Ectodermal cell (in vitro differentiated cells): ENCODE data around the gene FGF14.

Source experiments
- H3K27ac ChIP-seq: 2 replicates; pipeline ENCODE4 v1.7.0; 2013; ENCODE audit warnings: mild to moderate bottlenecking, low read depth, low read length; ENCODE audit not compliant: insufficient read depth, poor library complexity, severe bottlenecking
- H3K27me3 ChIP-seq: 2 replicates; pipeline ENCODE4 v1.7.0; 2013; ENCODE audit warnings: mild to moderate bottlenecking, low read length; ENCODE audit not compliant: insufficient read depth, control insufficient read depth, poor library complexity, severe bottlenecking
- H3K36me3 ChIP-seq: one replicate; pipeline ENCODE4 v1.7.0; 2013; ENCODE audit warnings: low read length; ENCODE audit not compliant: control insufficient read depth, insufficient read depth
- H3K4me1 ChIP-seq: one replicate; pipeline ENCODE4 v1.7.0; 2013; ENCODE audit warnings: low read length; ENCODE audit not compliant: control insufficient read depth, insufficient read depth
- H3K4me3 ChIP-seq: 2 replicates; pipeline ENCODE4 v1.7.0; 2013; ENCODE audit warnings: low read depth, low read length, control low read depth; ENCODE audit not compliant: insufficient read depth
- H3K9me3 ChIP-seq: 2 replicates; pipeline ENCODE4 v1.7.0; 2013; ENCODE audit warnings: mild to moderate bottlenecking, low read length, moderate library complexity; ENCODE audit not compliant: control insufficient read depth
- WGBS, 2 experiments: methylation state at CpG; one replicate each; pipeline ENCODE4 v1.1.7; 2013; ENCODE audit warnings: missing lambda C conversion rate in 2 of 2; 5-methylcytosine and 5-hydroxymethylcytosine counted together

Gene FGF14

DNA sequence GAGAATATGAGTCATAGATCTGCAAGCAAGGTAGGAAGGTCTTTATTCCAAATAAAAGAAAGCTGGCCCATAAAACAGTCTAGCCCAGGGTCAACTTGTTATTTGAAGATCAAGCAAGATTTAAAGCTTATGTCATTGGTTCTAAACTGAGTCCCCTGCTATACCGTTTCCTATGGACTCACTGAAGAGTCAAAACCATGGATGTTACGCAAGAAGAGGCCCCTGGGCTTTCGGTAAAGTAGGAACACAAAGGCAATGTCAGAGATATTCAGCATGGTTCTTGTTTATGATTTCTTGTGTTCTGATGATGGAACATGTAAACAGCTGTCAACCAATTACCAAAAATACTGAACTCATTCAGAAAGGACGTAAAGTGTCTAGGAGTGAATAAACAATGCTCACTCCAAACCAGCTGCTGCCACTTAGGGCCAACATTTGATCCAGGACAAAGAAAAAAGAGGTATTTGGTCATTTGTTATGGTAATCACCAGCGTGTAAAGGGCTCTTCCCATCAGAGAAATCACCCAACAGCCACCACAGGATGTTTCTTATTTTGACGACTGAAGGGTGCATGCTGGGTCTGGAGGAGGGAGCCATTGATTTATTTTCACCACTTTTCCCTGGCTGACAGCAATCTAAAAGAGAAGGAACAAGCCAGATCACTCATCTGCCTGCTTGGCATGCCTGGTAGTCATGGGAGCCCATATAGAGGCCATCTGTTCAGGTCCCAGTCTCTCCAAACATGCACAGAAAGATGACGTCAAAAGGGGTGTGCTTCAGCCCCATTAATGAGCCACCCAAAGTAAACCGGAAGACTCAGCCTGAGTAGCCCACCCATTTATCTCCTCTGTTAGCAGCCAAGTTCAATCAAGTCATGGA is 68.3 kb downstream of the FGF14 start:
- no peak overlapping the region for H3K27ac ChIP-seq
- H3K36me3 ChIP-seq = no peaks in the 10 kb centered on the region
- 63 to 68% methylated on average over 7 to 8 of the region's 8 CpGs for WGBS, 2 experiments

DNA sequence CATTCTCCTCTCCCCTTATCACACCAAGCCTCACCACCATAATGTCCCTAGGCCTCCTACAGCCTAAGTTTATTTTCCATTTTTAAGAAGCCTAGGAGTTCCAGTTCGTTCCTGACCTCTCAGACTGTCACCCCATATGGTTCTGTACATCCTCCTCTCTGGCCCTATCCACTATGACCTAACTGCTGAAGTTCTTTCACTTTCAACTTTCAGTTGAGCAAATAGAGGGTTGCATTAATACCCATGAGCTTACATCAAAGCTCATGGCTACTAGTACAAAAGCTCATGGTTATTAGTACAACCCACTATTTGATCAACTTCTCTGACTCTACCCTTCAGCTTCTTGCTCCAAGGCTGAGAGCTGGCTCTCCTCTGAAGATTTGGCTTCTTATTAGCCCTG is 72.9 kb downstream of the FGF14 start:
- no peaks in the 10 kb centered on the region for H3K9me3 ChIP-seq
- H3K36me3 ChIP-seq = no peaks in the 10 kb centered on the region
- no peaks in the 10 kb centered on the region for H3K4me1 ChIP-seq
- H3K4me3 ChIP-seq = no peak overlapping the region
- no peak overlapping the region for H3K27ac ChIP-seq
- WGBS, 2 experiments = 83 to 90% methylated on average over 1 of the region's 1 CpG
- H3K27me3 ChIP-seq = no peaks in the 10 kb centered on the region

More for the DNA sequence above, 68.3 kb downstream of the FGF14 start:
- no peaks in the 10 kb centered on the region for H3K27me3 ChIP-seq
- H3K4me3 ChIP-seq = no peak overlapping the region
- no peaks in the 10 kb centered on the region for H3K4me1 ChIP-seq
- H3K9me3 ChIP-seq = no peaks in the 10 kb centered on the region

DNA sequence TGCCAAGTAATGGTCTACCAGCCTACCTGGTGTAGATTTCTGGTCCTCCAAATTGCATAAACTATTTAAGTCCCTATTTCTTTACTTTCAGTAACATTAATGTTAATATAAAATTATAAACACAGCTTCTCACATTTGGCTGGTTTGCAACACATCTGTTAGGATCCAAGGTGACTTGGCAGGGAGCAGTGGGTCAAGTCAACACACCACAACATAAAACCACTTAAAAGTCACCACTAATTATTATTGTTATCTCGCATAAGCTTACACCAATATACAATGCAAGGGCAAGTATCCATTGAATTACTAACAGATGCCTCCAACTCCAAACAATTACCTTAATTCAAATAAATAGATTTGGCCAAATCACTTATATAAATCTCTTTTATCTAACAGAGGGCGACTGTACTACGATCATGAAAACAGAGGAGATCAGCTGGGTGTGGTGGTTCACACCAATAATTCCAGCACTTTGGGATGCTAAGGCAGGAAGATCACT is 74.7 kb downstream of the FGF14 start:
- Histone ChIP-seq H3K36me3 (no peaks in the 10 kb centered on the region), H3K4me3 (no peak overlapping the region), H3K27me3 (no peaks in the 10 kb centered on the region), H3K9me3 (no peaks in the 10 kb centered on the region), H3K27ac (no peak overlapping the region), H3K4me1 (no peaks in the 10 kb centered on the region)
- 87 to 92% methylated on average over 3 of the region's 3 CpGs for WGBS, 2 experiments

DNA sequence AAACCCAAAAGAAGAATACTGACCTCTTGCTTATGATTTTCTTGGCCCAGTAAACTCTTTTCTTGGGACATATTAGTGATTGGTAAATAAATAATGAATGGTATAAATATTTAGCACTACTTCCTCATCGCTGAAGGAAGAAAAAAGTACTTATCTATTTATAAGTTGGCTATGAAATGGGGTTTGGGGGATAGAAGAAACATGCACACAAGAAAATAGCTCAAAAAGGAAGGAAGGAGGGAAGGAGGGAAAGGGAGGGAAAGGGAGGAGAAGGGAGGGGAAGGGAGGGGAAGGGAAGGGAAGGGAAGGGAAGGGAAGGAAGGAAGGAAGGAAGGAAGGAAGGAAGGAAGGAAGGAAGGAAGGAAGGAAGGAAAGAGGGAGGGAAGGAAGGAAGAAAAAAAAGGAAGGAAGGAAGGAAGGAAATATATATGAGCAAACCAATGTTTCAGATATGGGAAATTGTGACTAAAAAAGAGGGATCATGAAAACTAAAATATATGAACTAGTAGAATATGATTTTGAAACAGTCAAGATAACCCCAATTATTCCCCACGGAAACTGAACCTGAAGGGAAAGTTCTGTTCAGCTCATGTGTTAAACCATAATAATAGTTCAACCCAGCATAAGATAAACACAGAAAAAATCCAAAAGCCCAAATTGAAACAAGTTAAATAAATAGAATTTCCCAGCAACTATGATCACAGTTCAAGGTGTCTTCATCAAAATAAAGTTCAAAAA is 75.3 kb downstream of the FGF14 start:
- Histone ChIP-seq H3K27me3 (no peaks in the 10 kb centered on the region), H3K9me3 (no peaks in the 10 kb centered on the region), H3K4me1 (no peaks in the 10 kb centered on the region), H3K36me3 (no peaks in the 10 kb centered on the region), H3K27ac (no peak overlapping the region), H3K4me3 (no peak overlapping the region)
- 97 to 100% methylated on average over 1 to 2 of the region's 2 CpGs for WGBS, 2 experiments

DNA sequence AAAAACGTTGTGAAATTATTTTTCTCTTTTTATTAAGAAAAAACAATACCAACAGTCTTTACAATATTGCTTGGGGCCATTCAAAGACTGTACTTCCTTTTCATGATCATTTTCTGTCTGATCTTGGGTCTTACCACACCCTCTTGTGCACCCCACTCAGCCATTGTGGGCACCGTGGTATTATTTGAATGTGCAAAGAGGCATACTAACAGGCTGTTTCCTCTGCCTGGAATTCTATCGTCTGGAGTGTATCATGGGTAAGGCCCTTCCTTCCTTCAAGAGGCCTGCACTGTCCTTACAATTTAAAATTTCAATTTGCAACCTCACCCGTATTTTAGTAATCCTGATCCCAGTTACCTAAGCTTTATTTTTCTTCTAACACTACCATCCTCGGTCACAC is 76.5 kb downstream of the FGF14 start:
- Histone ChIP-seq H3K36me3 (no peaks in the 10 kb centered on the region), H3K4me1 (no peaks in the 10 kb centered on the region), H3K4me3 (no peak overlapping the region), H3K27ac (no peak overlapping the region), H3K9me3 (no peaks in the 10 kb centered on the region), H3K27me3 (no peaks in the 10 kb centered on the region)
- WGBS, 2 experiments = 89 to 96% methylated on average over 4 of the region's 5 CpGs

DNA sequence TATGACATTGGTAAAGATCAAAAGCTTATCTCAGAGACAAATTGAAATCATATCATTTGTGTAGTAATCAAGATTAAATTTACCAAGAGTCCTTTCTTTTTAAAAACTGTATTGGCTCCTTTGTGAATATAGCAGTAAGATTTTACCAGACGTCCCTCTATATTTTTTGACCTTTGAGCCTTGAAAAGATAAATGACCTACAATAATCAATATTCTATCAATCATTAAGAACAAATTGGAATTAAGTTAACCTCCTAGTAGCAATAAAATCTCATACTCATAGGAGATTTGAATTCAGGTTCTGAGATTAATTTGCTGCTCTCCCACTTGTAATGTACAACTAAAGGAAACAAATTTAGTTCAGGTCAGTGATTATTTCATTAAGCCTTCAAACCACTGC is 78.3 kb downstream of the FGF14 start:
- Histone ChIP-seq H3K36me3 (no peaks in the 10 kb centered on the region), H3K27ac (no peak overlapping the region), H3K4me1 (no peaks in the 10 kb centered on the region), H3K4me3 (no peak overlapping the region), H3K27me3 (no peaks in the 10 kb centered on the region), H3K9me3 (no peaks in the 10 kb centered on the region)
- WGBS, 2 experiments = 72% methylated on average over 1 of the region's 1 CpG; no CpG with 5 or more reads in 1 of the 2 experiments

DNA sequence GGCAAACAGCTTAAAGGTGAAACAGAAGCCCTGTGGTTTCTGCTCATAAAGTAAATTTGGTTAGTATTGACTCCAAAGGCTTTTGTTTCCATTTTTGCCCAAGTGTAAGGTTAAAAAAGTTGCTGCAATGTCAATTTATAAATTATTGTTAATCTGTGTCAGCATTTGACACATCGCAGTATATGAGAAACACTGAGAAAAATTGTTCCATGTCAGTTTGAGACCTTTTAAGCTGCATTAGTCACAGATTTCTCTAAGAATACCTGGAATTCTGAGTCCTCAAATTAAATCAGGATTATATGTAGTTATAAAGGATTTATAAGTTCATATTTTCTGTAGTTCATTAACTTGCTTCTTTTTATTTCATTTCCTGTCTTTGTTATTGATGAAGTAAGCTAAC is 78.8 kb downstream of the FGF14 start:
- WGBS, 2 experiments = 91 to 100% methylated on average over 1 of the region's 1 CpG
- no peak overlapping the region for H3K27ac ChIP-seq
- H3K4me1 ChIP-seq = no peaks in the 10 kb centered on the region

DNA sequence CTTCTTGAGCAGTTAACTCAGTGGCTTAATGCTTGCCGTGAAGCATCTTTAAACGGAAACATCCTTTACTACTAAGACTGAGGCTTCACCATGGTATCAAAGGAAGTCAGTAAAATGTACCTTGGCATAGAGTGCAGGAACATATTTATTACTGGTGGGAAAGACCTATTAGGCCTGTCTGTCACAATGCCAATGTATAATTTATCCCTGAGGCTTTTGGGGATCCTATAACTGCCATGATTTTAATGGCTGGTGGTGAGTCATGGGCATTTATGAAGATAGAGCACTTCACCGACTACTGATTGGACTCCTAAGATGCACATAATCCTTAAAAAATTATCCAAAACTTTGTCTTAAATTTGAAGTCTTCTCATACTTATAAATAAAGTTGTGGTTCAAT is 79.6 kb downstream of the FGF14 start:
- no peak overlapping the region for H3K27ac ChIP-seq

More for the DNA sequence above, 78.8 kb downstream of the FGF14 start:
- Histone ChIP-seq H3K36me3 (no peaks in the 10 kb centered on the region), H3K27me3 (no peaks in the 10 kb centered on the region), H3K4me3 (no peak overlapping the region), H3K9me3 (no peaks in the 10 kb centered on the region)

DNA sequence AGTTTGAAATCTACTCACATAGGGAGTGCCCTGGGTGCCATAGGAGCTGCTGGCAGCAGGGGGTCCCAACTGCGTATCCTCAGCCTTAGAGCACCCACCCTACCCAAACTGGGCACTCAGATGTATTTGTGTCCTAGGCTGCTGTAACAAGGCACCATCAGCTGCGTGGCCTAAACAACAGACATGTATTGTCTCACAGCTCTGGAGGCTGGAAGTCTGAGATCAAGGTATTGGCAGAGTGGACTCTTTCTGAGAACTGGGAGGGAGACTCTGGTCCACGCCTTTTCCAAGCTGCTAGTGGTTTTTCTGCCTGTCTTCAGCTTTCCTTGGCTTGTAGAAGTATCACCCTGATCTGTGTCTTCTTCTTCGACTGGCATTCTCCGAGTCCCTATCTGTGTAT is 83.6 kb downstream of the FGF14 start:
- no peaks in the 10 kb centered on the region for H3K27me3 ChIP-seq
- no peak overlapping the region for H3K27ac ChIP-seq
- no peaks in the 10 kb centered on the region for H3K9me3 ChIP-seq
- 90 to 94% methylated on average over 5 of the region's 5 CpGs for WGBS, 2 experiments
- H3K4me1 ChIP-seq = no peaks in the 10 kb centered on the region
- H3K4me3 ChIP-seq = no peak overlapping the region
- H3K36me3 ChIP-seq = no peaks in the 10 kb centered on the region

More for the DNA sequence above, 79.6 kb downstream of the FGF14 start:
- H3K4me3 ChIP-seq = no peak overlapping the region
- no peaks in the 10 kb centered on the region for H3K27me3 ChIP-seq
- no peaks in the 10 kb centered on the region for H3K36me3 ChIP-seq
- no peaks in the 10 kb centered on the region for H3K4me1 ChIP-seq
- no peaks in the 10 kb centered on the region for H3K9me3 ChIP-seq
- 87 to 94% methylated on average over 2 to 3 of the region's 3 CpGs for WGBS, 2 experiments

DNA sequence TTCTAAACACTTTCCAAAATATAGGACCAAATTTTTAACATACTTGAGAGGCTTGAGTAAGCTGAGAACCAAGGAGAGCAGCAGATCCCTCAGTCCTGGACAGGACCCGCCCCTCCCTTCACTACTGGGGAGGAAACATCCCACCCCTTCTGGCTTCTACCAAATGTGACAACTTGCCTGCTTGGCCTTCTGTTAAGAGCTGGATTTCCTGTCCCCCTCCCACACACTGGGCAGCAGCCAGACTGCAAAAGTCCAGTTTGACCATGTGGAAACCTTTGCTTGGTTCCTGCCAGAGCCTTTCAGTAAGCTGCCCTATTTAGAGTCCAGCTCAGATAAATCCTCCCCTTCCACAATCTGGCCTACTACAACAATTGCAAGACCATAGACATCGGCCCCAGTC is 84.3 kb downstream of the FGF14 start:
- WGBS, 2 experiments = 73 to 78% methylated on average over 1 to 2 of the region's 2 CpGs
- no peaks in the 10 kb centered on the region for H3K27me3 ChIP-seq
- H3K9me3 ChIP-seq = no peaks in the 10 kb centered on the region
- no peak overlapping the region for H3K4me3 ChIP-seq
- H3K27ac ChIP-seq = no peak overlapping the region
- H3K36me3 ChIP-seq = no peaks in the 10 kb centered on the region
- H3K4me1 ChIP-seq = no peaks in the 10 kb centered on the region
